Activated B cell treated with CpG ODN at 0.5 μM for 24 hours (primary cell): ENCODE data around the gene CNKSR2. TPM values are rescaled to one million over a fixed set of nuclear protein-coding genes. Genes with fewer than 3 reads are reported as not detected.
"Not testable (repeated sequence)": the region's sequence is repeated elsewhere in the genome, so short reads cannot be mapped to it uniquely, and the experiment has no call there.

Experiments used
- ATAC-seq: fragments of 200-7000 bp; cut with Tn5 transposase; one replicate; pipeline ENCODE4 v1.10.0; 2021; ENCODE audit warnings: low read depth, mild to moderate bottlenecking, moderate library complexity
- CTCF ChIA-PET: fragments of 350-600 bp; sonication (Branson Sonifier 250); formaldehyde crosslinking; loops from one replicate; lab custom pipeline; 2021; ENCODE audit warnings: antibody characterized with exemption; lab: Charles Lee
- POLR2A ChIA-PET: fragments of 350-600 bp; sonication (Branson Sonifier 250); formaldehyde crosslinking; loops from one replicate; lab custom pipeline; 2021; ENCODE audit warnings: antibody characterized with exemption; lab: Charles Lee
- DNase-seq: peaks from one replicate; pipeline ENCODE4 v3.0.0; 2022
- H3K27ac Mint-ChIP-seq: one replicate; pipeline ENCODE4 v1.8.0; 2020; ENCODE audit warnings: mixed read lengths
- H3K27me3 Mint-ChIP-seq: one replicate; pipeline ENCODE4 v1.8.0; 2021; ENCODE audit warnings: mixed read lengths
- H3K36me3 Mint-ChIP-seq: one replicate; pipeline ENCODE4 v1.8.0; 2021; ENCODE audit warnings: low read depth, mixed read lengths
- H3K4me1 Mint-ChIP-seq: one replicate; pipeline ENCODE4 v1.8.0; 2021; ENCODE audit warnings: mixed read lengths
- H3K4me3 Mint-ChIP-seq: one replicate; pipeline ENCODE4 v1.8.0; 2020; ENCODE audit warnings: mild to moderate bottlenecking, mixed read lengths
- H3K9me3 Mint-ChIP-seq: one replicate; pipeline ENCODE4 v1.8.0; 2020; ENCODE audit warnings: mixed read lengths
- intact Hi-C: fragments of 100-400 bp; cut with micrococcal nuclease; formaldehyde crosslinking; loops from one replicate; pipeline ENCODE4 v1.15.1; 2024
- total RNA-seq: library from RNA; stranded (reverse); gene quantifications from 2 replicates; pipeline ENCODE4 v1.2.3, GENCODE V29; 2022
- TF ChIP-seq, protein P1 (sequence below): fragments of 200-600 bp; IDR thresholded peaks from one replicate; pipeline ENCODE4 v1.8.0; 2022; ENCODE audit warnings: antibody characterized with exemption, mild to moderate bottlenecking

CNKSR2 gene
- total RNA-seq, 1 donor from 2014 or later, result 15.6 TPM

DNA sequence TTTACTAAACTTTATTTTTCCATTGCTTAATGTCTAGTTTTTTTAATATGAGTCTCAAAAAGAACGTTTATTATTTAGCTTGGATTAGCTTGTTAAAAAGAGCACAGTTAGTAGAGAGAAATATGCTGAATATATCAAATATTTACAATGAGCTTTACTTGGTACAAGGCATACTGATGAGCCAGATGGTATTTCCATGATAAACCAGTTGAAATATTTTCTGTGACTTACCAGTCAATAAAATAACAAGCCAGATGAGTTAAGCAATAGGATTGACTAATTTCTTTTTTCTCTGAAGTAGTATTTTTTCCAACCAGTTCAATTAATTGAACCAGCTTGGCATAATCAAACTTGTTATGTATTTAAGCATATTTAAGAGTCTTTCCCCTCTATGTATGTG is 149.8 kb downstream of the CNKSR2 start:
- Mint-ChIP-seq H3K4me3 (no peak overlapping the region), H3K36me3 (peaks cover 3% of the 10 kb centered on the region), H3K27me3 (no peaks in the 10 kb centered on the region), H3K27ac (no peak overlapping the region), H3K4me1 (no peaks in the 10 kb centered on the region), H3K9me3 (no peaks in the 10 kb centered on the region)
- intact Hi-C loops, result no loop called here
- ChIA-PET CTCF (no interaction called here), POLR2A (no interaction called here)
- TF ChIP-seq, protein P1, sequence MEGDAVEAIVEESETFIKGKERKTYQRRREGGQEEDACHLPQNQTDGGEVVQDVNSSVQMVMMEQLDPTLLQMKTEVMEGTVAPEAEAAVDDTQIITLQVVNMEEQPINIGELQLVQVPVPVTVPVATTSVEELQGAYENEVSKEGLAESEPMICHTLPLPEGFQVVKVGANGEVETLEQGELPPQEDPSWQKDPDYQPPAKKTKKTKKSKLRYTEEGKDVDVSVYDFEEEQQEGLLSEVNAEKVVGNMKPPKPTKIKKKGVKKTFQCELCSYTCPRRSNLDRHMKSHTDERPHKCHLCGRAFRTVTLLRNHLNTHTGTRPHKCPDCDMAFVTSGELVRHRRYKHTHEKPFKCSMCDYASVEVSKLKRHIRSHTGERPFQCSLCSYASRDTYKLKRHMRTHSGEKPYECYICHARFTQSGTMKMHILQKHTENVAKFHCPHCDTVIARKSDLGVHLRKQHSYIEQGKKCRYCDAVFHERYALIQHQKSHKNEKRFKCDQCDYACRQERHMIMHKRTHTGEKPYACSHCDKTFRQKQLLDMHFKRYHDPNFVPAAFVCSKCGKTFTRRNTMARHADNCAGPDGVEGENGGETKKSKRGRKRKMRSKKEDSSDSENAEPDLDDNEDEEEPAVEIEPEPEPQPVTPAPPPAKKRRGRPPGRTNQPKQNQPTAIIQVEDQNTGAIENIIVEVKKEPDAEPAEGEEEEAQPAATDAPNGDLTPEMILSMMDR, result no peak
- DNase-seq (no peak), ATAC-seq (no peak)

DNA sequence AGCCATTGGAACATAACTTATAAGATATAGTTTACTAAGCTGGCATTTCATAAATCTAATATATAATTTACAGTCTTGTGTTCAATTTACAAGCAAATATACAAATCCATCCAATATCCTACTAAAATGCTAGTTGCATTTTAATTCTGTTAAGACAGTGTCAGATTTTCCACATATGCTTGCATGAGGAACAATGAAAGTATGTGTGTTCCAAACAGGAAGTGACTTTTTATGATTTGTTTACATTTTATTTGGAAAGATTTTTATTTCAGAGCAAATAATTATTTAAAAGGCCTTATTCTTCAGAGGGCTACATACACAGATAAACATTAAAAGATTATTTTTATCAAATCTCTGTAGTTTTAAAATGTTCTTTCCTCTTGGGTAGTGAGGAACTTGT is 153.9 kb downstream of the CNKSR2 start:
- DNase-seq (no peak), ATAC-seq (no peak)
- Mint-ChIP-seq H3K4me3 (no peak overlapping the region), H3K27ac (no peak overlapping the region), H3K27me3 (no peaks in the 10 kb centered on the region), H3K36me3 (peaks cover 11% of the 10 kb centered on the region), H3K4me1 (no peaks in the 10 kb centered on the region), H3K9me3 (no peaks in the 10 kb centered on the region)
- intact Hi-C loops, result no loop called here
- ChIA-PET CTCF (no interaction called here), POLR2A (no interaction called here)
- TF ChIP-seq, protein P1, result no peak

DNA sequence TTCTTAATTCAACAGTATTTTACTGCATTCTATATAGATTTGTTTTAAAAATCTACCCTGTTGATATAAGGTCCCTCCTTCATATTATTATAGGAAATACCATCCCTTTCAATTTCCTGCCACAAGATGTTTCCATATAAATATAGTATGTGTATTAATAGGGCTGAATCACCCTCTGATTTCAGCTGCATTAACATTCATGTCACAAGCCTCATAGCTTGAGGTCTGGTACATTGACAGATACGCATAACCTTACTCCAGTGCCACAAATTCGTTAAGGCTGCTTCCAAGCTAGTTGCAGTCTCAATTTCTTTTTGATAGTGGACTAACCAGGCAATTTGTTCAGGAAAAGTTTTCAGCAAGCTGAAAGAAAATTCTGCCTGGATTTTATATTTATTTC is 155.6 kb downstream of the CNKSR2 start:
- H3K36me3 Mint-ChIP-seq, result peaks cover 17% of the 10 kb centered on the region
- no peak for DNase-seq
- POLR2A ChIA-PET, result no interaction called here
- no peak for ATAC-seq
- TF ChIP-seq, protein P1, result no peak
- no peaks in the 10 kb centered on the region for H3K9me3 Mint-ChIP-seq
- CTCF ChIA-PET, result no interaction called here
- intact Hi-C loops, result no loop called here
- no peaks in the 10 kb centered on the region for H3K27me3 Mint-ChIP-seq
- no peak overlapping the region for H3K4me3 Mint-ChIP-seq
- H3K4me1 Mint-ChIP-seq, result no peaks in the 10 kb centered on the region
- no peak overlapping the region for H3K27ac Mint-ChIP-seq

DNA sequence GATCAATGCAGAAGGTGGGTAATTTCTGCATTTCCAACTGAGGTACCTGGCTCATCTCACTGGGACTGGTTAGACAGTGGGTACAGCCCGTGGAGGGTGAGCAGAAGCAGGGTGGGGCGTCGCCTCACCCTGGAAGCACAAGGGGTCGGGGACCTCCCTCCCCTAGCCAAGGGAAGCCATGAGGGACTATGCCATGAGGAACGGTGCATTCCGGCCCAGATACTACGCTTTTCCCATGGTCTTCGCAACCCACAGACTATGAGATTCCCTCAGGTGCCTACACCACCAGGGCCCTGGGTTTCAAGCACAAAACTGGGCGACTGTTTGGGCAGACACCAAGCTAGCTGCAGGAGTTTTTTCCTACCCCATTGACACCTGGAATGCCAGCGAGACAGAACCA is 170.4 kb downstream of the CNKSR2 start:
- H3K4me1 Mint-ChIP-seq, ATAC-seq, H3K36me3 Mint-ChIP-seq, H3K27me3 Mint-ChIP-seq, intact Hi-C loops, H3K4me3 Mint-ChIP-seq, CTCF ChIA-PET, H3K27ac Mint-ChIP-seq, DNase-seq, H3K9me3 Mint-ChIP-seq, POLR2A ChIA-PET: not testable (repeated sequence)

DNA sequence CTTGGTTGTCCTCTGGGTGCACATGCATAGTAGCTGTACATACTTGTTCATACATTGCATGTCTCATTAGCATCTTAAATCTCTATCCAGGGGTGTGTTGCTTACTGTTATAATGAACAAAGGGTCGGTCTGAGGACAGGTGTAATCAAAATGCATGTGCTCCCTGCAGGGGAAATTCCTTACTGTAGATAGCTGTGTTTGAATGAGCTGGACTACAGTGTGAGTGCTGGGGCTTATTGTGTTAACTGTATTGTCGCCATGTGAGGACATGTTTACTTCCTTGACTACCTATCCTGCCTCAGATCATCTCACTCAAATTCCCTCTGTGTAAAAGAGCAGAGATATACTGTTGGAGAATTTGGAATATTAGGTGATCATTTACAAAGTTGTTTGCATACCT is 185.2 kb downstream of the CNKSR2 start:
- no peak overlapping the region for H3K27ac Mint-ChIP-seq
- no peak overlapping the region for H3K4me3 Mint-ChIP-seq

More for the DNA sequence above, 185.2 kb downstream of the CNKSR2 start:
- H3K4me1 Mint-ChIP-seq, result peaks cover 11% of the 10 kb centered on the region
- intact Hi-C loops, result no loop called here
- ATAC-seq, result no peak
- DNase-seq, result no peak
- ChIA-PET CTCF (no interaction called here), POLR2A (no interaction called here)
- no peaks in the 10 kb centered on the region for H3K27me3 Mint-ChIP-seq
- H3K9me3 Mint-ChIP-seq, result no peaks in the 10 kb centered on the region
- peaks cover 10% of the 10 kb centered on the region for H3K36me3 Mint-ChIP-seq
- TF ChIP-seq, protein P1, result no peak
